ENCODE results near the gene POGZ.
"Not testable (repeated sequence)": the region's sequence is repeated elsewhere in the genome, so short reads cannot be mapped to it uniquely, and the experiment has no call there.

Gene POGZ

GRCh38 chr1:151390221-151391078 lies 68.8 kb downstream of the POGZ start:
- not testable (repeated sequence) for H3K27ac ChIP-seq (replicated peaks); H3K27me3 ChIP-seq (ENCODE audit: insufficient read depth, poor library complexity, severe bottlenecking); H3K4me3 ChIP-seq (replicated peaks; ENCODE audit: insufficient read depth, low read length); DNase-seq (ENCODE audit: low read depth in 1 of 2, low spot score in 1 of 2)

DNA sequence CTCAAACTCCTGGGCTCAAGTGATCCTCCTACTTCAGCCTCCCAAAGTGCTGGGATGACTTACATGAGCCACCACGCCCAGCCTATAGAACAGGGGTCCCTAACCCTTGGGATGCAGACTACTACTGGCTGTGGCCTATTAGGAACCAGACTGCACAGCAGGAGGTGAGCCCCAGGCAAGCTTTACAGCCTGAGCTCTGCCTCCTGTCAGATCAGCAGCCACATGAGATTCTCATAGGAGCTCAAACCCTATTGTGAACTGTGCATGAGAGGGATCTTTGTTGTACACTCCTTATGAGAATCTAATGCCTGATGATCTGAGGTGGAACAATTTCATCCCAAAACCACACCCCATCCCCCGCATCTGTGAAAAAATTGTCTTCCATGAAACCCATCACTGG lies 73.3 kb downstream of the POGZ start:
- DNase-seq (ENCODE audit: low read depth in 1 of 2, low spot score in 1 of 2) = no peak
- Histone ChIP-seq H3K27me3 (ENCODE audit: insufficient read depth, poor library complexity, severe bottlenecking) (no peaks in the 10 kb centered on the region), H3K4me3 (replicated peaks; ENCODE audit: insufficient read depth, low read length) (no peak overlapping the region), H3K27ac (replicated peaks) (no peak overlapping the region)
- TF ChIP-seq, protein P1, sequence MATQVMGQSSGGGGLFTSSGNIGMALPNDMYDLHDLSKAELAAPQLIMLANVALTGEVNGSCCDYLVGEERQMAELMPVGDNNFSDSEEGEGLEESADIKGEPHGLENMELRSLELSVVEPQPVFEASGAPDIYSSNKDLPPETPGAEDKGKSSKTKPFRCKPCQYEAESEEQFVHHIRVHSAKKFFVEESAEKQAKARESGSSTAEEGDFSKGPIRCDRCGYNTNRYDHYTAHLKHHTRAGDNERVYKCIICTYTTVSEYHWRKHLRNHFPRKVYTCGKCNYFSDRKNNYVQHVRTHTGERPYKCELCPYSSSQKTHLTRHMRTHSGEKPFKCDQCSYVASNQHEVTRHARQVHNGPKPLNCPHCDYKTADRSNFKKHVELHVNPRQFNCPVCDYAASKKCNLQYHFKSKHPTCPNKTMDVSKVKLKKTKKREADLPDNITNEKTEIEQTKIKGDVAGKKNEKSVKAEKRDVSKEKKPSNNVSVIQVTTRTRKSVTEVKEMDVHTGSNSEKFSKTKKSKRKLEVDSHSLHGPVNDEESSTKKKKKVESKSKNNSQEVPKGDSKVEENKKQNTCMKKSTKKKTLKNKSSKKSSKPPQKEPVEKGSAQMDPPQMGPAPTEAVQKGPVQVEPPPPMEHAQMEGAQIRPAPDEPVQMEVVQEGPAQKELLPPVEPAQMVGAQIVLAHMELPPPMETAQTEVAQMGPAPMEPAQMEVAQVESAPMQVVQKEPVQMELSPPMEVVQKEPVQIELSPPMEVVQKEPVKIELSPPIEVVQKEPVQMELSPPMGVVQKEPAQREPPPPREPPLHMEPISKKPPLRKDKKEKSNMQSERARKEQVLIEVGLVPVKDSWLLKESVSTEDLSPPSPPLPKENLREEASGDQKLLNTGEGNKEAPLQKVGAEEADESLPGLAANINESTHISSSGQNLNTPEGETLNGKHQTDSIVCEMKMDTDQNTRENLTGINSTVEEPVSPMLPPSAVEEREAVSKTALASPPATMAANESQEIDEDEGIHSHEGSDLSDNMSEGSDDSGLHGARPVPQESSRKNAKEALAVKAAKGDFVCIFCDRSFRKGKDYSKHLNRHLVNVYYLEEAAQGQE (IDR thresholded peaks at IDR 0.05; ENCODE audit: insufficient replicate concordance, low read depth) = no peak
- TF ChIP-seq SPI1 (IDR thresholded peaks at IDR 0.05; ENCODE audit: borderline replicate concordance, low read depth) (no peak), POLR2AphosphoS5 (IDR thresholded peaks at IDR 0.05; ENCODE audit: low read depth) (no peak), CTCF (IDR thresholded peaks at IDR 0.05; ENCODE audit: insufficient read depth, low read length) (no peak), GABPA (IDR thresholded peaks at IDR 0.05; ENCODE audit: low read depth) (no peak)

- Histone ChIP-seq H3K27ac (replicated peaks) (no peak overlapping the region), H3K4me3 (replicated peaks; ENCODE audit: insufficient read depth, low read length) (no peak overlapping the region), H3K27me3 (ENCODE audit: insufficient read depth, poor library complexity, severe bottlenecking) (no peaks in the 10 kb centered on the region)
- DNase-seq (ENCODE audit: low read depth in 1 of 2, low spot score in 1 of 2) = no peak
- no peak for TF ChIP-seq POLR2AphosphoS5 (IDR thresholded peaks at IDR 0.05; ENCODE audit: low read depth)
- no peak for TF ChIP-seq SPI1 (IDR thresholded peaks at IDR 0.05; ENCODE audit: borderline replicate concordance, low read depth)
- no peak for TF ChIP-seq CTCF (IDR thresholded peaks at IDR 0.05; ENCODE audit: insufficient read depth, low read length)
- TF ChIP-seq, protein P1 (IDR thresholded peaks at IDR 0.05; ENCODE audit: insufficient replicate concordance, low read depth) = no peak
- TF ChIP-seq GABPA (IDR thresholded peaks at IDR 0.05; ENCODE audit: low read depth) = no peak
These were observed 74.7 kb downstream of the POGZ start for GRCh38 chr1:151384584-151384983.

DNA sequence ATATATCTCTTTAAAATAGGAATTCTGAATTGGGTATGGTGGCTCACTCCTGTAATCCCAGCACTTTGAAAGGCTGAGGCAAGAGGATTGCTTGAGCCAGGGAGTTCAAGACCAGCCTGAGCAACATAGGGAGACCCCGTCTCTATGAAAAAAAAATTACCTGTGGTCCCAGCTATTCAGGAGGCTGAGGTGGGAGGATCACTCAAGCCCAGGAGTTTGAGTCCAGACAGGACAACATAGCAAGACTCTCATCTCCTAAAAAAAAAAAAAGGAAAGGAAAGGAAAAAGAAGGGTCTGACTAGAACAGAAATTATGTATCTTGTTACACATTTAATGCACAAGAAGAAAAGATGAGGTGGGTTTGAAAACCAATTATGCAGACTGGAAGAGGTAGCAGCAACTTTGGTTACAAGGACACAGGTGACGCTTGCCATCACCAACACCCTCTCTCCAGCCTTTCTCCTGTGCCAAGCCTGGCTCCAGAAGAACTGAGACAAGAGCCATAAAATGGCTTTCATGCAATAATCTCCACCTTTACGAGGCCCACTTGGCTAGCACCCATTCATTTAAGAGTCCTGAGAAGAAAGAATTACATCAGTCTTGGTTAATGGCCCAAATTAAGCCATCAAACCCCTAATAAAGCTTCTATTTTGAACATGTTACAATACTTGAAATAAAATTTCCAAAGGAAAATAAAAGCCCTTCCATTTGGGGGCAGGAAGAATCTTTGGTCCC lies 82.0 kb downstream of the POGZ start:
- Histone ChIP-seq H3K4me3 (replicated peaks; ENCODE audit: insufficient read depth, low read length) (no peak overlapping the region), H3K27me3 (ENCODE audit: insufficient read depth, poor library complexity, severe bottlenecking) (no peaks in the 10 kb centered on the region), H3K27ac (replicated peaks) (no peak overlapping the region)
- TF ChIP-seq, protein P1 (IDR thresholded peaks at IDR 0.05; ENCODE audit: insufficient replicate concordance, low read depth) = no peak
- TF ChIP-seq GABPA (IDR thresholded peaks at IDR 0.05; ENCODE audit: low read depth) (no peak), CTCF (IDR thresholded peaks at IDR 0.05; ENCODE audit: insufficient read depth, low read length) (no peak), POLR2AphosphoS5 (IDR thresholded peaks at IDR 0.05; ENCODE audit: low read depth) (no peak), SPI1 (IDR thresholded peaks at IDR 0.05; ENCODE audit: borderline replicate concordance, low read depth) (no peak)
- DNase-seq (ENCODE audit: low read depth in 1 of 2, low spot score in 1 of 2) = no peak
